HEK293 (cell line): Measurements from ENCODE around the gene KIF18B.
A peak's percentile ranks its signal among the peaks of the same experiment; 100 is the strongest.

Experiments
- CTCF ChIA-PET: fragments of 350-600 bp; formaldehyde crosslinking; extraction: SDS; loops from one replicate; lab custom pipeline; 2021; ENCODE audit warnings: antibody characterized with exemption; lab: Yijun Ruan, JAX
- POLR2A ChIA-PET: fragments of 300-600 bp; formaldehyde crosslinking; extraction: SDS; loops from one replicate; lab custom pipeline; 2020; ENCODE audit warnings: antibody characterized with exemption, inconsistent platforms; lab: Yijun Ruan, JAX
- H3K27ac ChIP-seq: fragments of 200-500 bp; sonication (Bioruptor generic); 2 replicates; pipeline ENCODE4 v1.5.1; 2014; ENCODE audit warnings: low read depth, low read length, control low read depth, inconsistent platforms; ENCODE audit errors: extremely low read depth
- H3K36me3 ChIP-seq, 2 experiments: fragments of 200-500 bp in 1 of 2; sonication (Bioruptor generic) in 1 of 2; 1 replicate in 1 of 2; 2 replicates in 1 of 2; pipeline ENCODE4 v1.5.1; 2014 to 2017; ENCODE audit warnings: inconsistent platforms in 2 of 2, low read length in 2 of 2; ENCODE audit not compliant: control insufficient read depth in 2 of 2, insufficient read depth in 1 of 2
- H3K4me1 ChIP-seq: fragments of 200-500 bp; sonication (Bioruptor generic); 2 replicates; pipeline ENCODE4 v1.5.1; 2014; ENCODE audit warnings: mild to moderate bottlenecking, low read length, inconsistent platforms; ENCODE audit not compliant: control insufficient read depth, insufficient read depth
- H3K4me3 ChIP-seq: 2 replicates; pipeline ENCODE4 v1.5.1; 2011; ENCODE audit warnings: low read depth, mild to moderate bottlenecking, control low read depth, low read length, moderate library complexity
- H3K9me3 ChIP-seq: fragments of 200-500 bp; sonication (Bioruptor generic); 2 replicates; pipeline ENCODE4 v1.5.1; 2014; ENCODE audit warnings: low read depth, low read length, inconsistent platforms; ENCODE audit not compliant: control insufficient read depth, insufficient read depth
- BCL11A ChIP-seq: fragments of 450-650 bp; formaldehyde crosslinking; IDR thresholded peaks from 2 replicates; pipeline ENCODE4 v1.5.1; 2016; ENCODE audit warnings: low read depth, missing biosample characterization, missing genetic modification characterization
- GFI1B ChIP-seq: fragments of 450-650 bp; formaldehyde crosslinking; IDR thresholded peaks from 2 replicates; pipeline ENCODE4 v1.5.1; 2016; ENCODE audit warnings: missing biosample characterization, missing genetic modification characterization
- GLIS1 ChIP-seq: fragments of 450-650 bp; formaldehyde crosslinking; IDR thresholded peaks from 2 replicates; pipeline ENCODE4 v1.5.1; 2016; ENCODE audit warnings: missing biosample characterization, missing genetic modification characterization
- PRDM4 ChIP-seq: fragments of 450-650 bp; formaldehyde crosslinking; IDR thresholded peaks from 2 replicates; pipeline ENCODE4 v1.5.1; 2017; ENCODE audit warnings: missing biosample characterization, missing genetic modification characterization
- SP2 ChIP-seq: fragments of 450-650 bp; formaldehyde crosslinking; IDR thresholded peaks from 2 replicates; pipeline ENCODE4 v1.5.1; 2016; ENCODE audit warnings: missing biosample characterization, missing genetic modification characterization
- ZBTB8A ChIP-seq: fragments of 450-650 bp; formaldehyde crosslinking; IDR thresholded peaks from 2 replicates; pipeline ENCODE4 v1.5.1; 2016; ENCODE audit warnings: missing biosample characterization, missing genetic modification characterization
- ZNF121 ChIP-seq: fragments of 450-650 bp; formaldehyde crosslinking; IDR thresholded peaks from 2 replicates; pipeline ENCODE4 v1.5.1; 2016; ENCODE audit warnings: missing biosample characterization, missing genetic modification characterization
- ZNF155 ChIP-seq: fragments of 450-650 bp; formaldehyde crosslinking; IDR thresholded peaks from 2 replicates; pipeline ENCODE4 v1.5.1; 2016; ENCODE audit warnings: missing biosample characterization, missing genetic modification characterization
- ZNF221 ChIP-seq: fragments of 450-650 bp; formaldehyde crosslinking; IDR thresholded peaks from 2 replicates; pipeline ENCODE4 v1.5.1; 2017; ENCODE audit warnings: missing biosample characterization, missing genetic modification characterization, borderline replicate concordance
- ZNF239 ChIP-seq: fragments of 450-650 bp; formaldehyde crosslinking; IDR thresholded peaks from 2 replicates; pipeline ENCODE4 v1.5.1; 2016; ENCODE audit warnings: missing biosample characterization, missing genetic modification characterization
- ZNF266 ChIP-seq: fragments of 450-650 bp; formaldehyde crosslinking; IDR thresholded peaks from 2 replicates; pipeline ENCODE4 v1.5.1; 2016; ENCODE audit warnings: missing biosample characterization, missing genetic modification characterization, low read depth
- ZNF404 ChIP-seq: fragments of 450-650 bp; formaldehyde crosslinking; IDR thresholded peaks from 2 replicates; pipeline ENCODE4 v1.5.1; 2017; ENCODE audit warnings: missing biosample characterization, missing genetic modification characterization
- ZNF473 ChIP-seq: fragments of 450-650 bp; formaldehyde crosslinking; IDR thresholded peaks from 2 replicates; pipeline ENCODE4 v1.5.1; 2017; ENCODE audit warnings: missing biosample characterization, missing genetic modification characterization
- ZNF544 ChIP-seq: fragments of 450-650 bp; formaldehyde crosslinking; IDR thresholded peaks from 2 replicates; pipeline ENCODE4 v1.5.0; 2017; ENCODE audit warnings: missing biosample characterization, missing genetic modification characterization
- ZNF585B ChIP-seq: fragments of 450-650 bp; formaldehyde crosslinking; IDR thresholded peaks from 2 replicates; pipeline ENCODE4 v1.5.1; 2016; ENCODE audit warnings: missing biosample characterization, missing genetic modification characterization
- ZNF596 ChIP-seq: fragments of 450-650 bp; IDR thresholded peaks from 2 replicates; pipeline ENCODE4 v1.5.0; 2018; ENCODE audit warnings: missing biosample characterization, mild to moderate bottlenecking, missing genetic modification characterization, moderate library complexity
- ZNF600 ChIP-seq: fragments of 450-650 bp; formaldehyde crosslinking; IDR thresholded peaks from 2 replicates; pipeline ENCODE4 v1.5.1; 2016; ENCODE audit warnings: missing biosample characterization, missing genetic modification characterization
- ZNF776 ChIP-seq: fragments of 450-650 bp; formaldehyde crosslinking; IDR thresholded peaks from 2 replicates; pipeline ENCODE4 v1.5.0; 2017; ENCODE audit warnings: missing biosample characterization, missing genetic modification characterization, borderline replicate concordance
- ZSCAN16 ChIP-seq: fragments of 450-650 bp; formaldehyde crosslinking; IDR thresholded peaks from 2 replicates; pipeline ENCODE4 v1.5.1; 2016; ENCODE audit warnings: missing biosample characterization, missing genetic modification characterization
- TF ChIP-seq, protein P1 (sequence below): fragments of 450-650 bp; formaldehyde crosslinking; IDR thresholded peaks from 2 replicates; pipeline ENCODE4 v1.5.1; 2016; ENCODE audit warnings: missing biosample characterization, missing genetic modification characterization, borderline replicate concordance
- TF ChIP-seq, protein P2 (sequence below): fragments of 450-650 bp; IDR thresholded peaks from 2 replicates; pipeline ENCODE4 v1.5.1; 2018; ENCODE audit warnings: missing biosample characterization, mild to moderate bottlenecking, missing genetic modification characterization

The KIF18B gene

DNA sequence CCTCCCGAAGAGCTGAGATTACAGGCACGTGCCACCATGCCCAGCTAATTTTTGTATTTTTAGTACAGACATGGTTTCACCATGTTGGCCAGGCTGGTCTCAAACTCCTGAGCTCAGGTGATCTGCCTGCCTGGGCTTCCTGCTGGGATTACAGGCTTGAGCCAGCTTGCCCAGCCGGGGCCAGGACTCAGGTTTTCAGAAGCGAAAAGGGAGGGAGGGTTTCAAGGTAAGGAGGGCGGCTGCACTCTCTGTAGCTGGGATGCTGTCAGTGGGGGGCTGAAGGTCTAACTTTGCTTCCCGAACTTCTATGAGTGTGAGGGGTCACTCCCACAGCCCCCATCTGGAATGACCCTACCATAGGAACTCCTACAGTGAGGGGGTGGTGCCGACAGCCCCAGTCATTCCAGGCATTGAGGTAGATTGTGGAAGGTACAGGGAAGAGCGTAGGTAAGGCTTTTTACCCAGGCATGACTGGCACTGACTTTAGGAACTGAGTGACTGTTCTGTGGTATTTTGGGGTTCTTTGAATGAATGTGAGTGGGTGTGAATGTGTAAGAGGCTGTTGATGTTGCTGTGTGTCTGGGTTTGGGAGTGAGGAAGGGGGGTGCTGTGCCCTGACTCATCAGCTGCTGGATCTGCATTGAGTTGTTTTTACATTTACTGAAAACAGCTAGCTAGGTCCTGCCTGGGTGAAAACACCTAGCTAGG lies 24.4 kb upstream of the KIF18B start (continued):
- TF ChIP-seq ZNF776 (tag by site-specific recombination) (no peak), BCL11A (no peak), ZNF596 (tag by site-specific recombination) (no peak), ZNF544 (tag by site-specific recombination) (no peak)
- TF ChIP-seq, all 188 proteins: peak for 6

GRCh38 chr17:44970136-44970741 lies 22.7 kb upstream of the KIF18B start:
- peak overlapping the region; percentile 19 for H3K4me3 ChIP-seq
- ChIA-PET CTCF (interaction anchor here (0.7 to 3.1 kb wide), 6 partner anchors 28 to 607 kb away, joined by 3 to 17 read pairs (median 3); partner anchors contain the start of gene FAM171A2), POLR2A (interaction anchor here (0.9 kb wide), 1 partner anchor 91 kb away, joined by 3 read pairs; the partner anchor contains the start of gene NMT1)
- TF ChIP-seq, protein P1, sequence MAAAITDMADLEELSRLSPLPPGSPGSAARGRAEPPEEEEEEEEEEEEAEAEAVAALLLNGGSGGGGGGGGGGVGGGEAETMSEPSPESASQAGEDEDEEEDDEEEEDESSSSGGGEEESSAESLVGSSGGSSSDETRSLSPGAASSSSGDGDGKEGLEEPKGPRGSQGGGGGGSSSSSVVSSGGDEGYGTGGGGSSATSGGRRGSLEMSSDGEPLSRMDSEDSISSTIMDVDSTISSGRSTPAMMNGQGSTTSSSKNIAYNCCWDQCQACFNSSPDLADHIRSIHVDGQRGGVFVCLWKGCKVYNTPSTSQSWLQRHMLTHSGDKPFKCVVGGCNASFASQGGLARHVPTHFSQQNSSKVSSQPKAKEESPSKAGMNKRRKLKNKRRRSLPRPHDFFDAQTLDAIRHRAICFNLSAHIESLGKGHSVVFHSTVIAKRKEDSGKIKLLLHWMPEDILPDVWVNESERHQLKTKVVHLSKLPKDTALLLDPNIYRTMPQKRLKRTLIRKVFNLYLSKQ (tag by site-specific recombination): no peak
- TF ChIP-seq ZNF239: no peak
- TF ChIP-seq ZNF600 (tag by site-specific recombination): no peak
- no peak for TF ChIP-seq ZNF266 (tag by site-specific recombination)
- TF ChIP-seq ZNF404: no peak
- TF ChIP-seq GFI1B (tag by site-specific recombination): no peak
- TF ChIP-seq ZNF221: no peak
- no peak for TF ChIP-seq PRDM4 (tag by site-specific recombination)
- TF ChIP-seq, protein P2, sequence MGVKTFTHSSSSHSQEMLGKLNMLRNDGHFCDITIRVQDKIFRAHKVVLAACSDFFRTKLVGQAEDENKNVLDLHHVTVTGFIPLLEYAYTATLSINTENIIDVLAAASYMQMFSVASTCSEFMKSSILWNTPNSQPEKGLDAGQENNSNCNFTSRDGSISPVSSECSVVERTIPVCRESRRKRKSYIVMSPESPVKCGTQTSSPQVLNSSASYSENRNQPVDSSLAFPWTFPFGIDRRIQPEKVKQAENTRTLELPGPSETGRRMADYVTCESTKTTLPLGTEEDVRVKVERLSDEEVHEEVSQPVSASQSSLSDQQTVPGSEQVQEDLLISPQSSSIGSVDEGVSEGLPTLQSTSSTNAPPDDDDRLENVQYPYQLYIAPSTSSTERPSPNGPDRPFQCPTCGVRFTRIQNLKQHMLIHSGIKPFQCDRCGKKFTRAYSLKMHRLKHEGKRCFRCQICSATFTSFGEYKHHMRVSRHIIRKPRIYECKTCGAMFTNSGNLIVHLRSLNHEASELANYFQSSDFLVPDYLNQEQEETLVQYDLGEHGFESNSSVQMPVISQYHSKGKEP (tag by site-specific recombination): no peak
- TF ChIP-seq SP2: no peak
- no peak for TF ChIP-seq ZNF473 (tag by site-specific recombination)
- TF ChIP-seq ZNF585B: no peak
- TF ChIP-seq GLIS1 (tag by site-specific recombination): no peak
- TF ChIP-seq ZNF121 (tag by site-specific recombination): no peak
- TF ChIP-seq ZBTB8A (tag by site-specific recombination): no peak
- no peak for TF ChIP-seq ZSCAN16 (tag by site-specific recombination)
- no peak for TF ChIP-seq ZNF155 (tag by site-specific recombination)
- peaks cover 3% of the 10 kb centered on the region for H3K4me1 ChIP-seq
- no peaks in the 10 kb centered on the region for H3K36me3 ChIP-seq
- H3K9me3 ChIP-seq: no peaks in the 10 kb centered on the region
- no peak overlapping the region; the same call in 1 of the 2 replicates for H3K27ac ChIP-seq
